Astrocyte of the cerebellum (primary cell): ENCODE measurements around the gene NSMF.

Experiments used
- DNase-seq: peaks from one replicate; pipeline ENCODE4 v3.0.0-alpha.2; 2011; ENCODE audit warnings: low read depth
- H3K4me3 ChIP-seq: 2 replicates; pipeline ENCODE4 v1.5.1; 2011; ENCODE audit warnings: mild to moderate bottlenecking, low read depth, low read length, moderate library complexity
- CTCF ChIP-seq: IDR thresholded peaks from 2 replicates; pipeline ENCODE4 v1.5.1; 2012; ENCODE audit warnings: low read length, low read depth, moderate library complexity, mild to moderate bottlenecking; ENCODE audit errors: missing control alignments
- in situ Hi-C: cut with HindIII; loops from 2 replicates; pipeline ENCODE4 v1.10.0; 2017; ENCODE audit warnings: low sequenced_read_pairs

NSMF gene

GRCh38 chr9:137427454-137428310, 31.5 kb downstream of the NSMF start:
- TF ChIP-seq CTCF, result no peak
- no peak for DNase-seq
- no peak overlapping the region for H3K4me3 ChIP-seq
- in situ Hi-C loops, result no loop called here

DNA sequence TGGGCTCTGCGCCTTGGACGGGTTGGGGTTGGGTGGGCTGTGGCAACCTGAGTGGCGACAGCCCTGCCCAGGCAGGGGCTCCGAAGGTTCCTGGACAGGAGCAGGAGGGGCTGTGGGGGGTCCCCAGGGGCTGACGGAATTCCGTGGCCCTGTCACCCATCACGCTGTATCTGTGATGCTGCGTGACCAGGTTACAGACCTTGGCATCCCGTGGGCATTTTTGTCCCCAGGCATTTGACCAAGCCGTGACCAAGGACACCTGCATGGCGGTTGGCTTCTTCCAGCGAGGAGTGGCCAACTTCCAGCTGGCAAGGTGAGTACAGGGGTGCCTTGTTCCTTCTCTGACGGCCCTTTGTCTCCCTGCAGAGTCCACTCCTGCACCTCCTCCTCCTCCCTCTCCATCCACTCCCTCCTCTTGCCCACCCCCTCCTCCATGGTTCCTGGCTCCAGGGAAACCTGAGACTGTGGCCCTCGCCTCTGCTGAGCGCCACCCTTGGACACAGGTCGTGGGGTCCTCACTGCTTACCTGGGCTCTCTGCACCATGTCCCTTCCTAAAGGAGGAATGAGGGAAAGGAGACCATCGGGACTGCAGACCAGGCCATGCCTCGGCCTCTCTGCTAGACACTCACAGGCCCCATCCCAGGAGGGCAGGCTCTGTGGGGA, 33.0 kb downstream of the NSMF start:
- in situ Hi-C loops, result no loop called here
- H3K4me3 ChIP-seq, result no peak overlapping the region
- DNase-seq, result no peak
- no peak for TF ChIP-seq CTCF

DNA sequence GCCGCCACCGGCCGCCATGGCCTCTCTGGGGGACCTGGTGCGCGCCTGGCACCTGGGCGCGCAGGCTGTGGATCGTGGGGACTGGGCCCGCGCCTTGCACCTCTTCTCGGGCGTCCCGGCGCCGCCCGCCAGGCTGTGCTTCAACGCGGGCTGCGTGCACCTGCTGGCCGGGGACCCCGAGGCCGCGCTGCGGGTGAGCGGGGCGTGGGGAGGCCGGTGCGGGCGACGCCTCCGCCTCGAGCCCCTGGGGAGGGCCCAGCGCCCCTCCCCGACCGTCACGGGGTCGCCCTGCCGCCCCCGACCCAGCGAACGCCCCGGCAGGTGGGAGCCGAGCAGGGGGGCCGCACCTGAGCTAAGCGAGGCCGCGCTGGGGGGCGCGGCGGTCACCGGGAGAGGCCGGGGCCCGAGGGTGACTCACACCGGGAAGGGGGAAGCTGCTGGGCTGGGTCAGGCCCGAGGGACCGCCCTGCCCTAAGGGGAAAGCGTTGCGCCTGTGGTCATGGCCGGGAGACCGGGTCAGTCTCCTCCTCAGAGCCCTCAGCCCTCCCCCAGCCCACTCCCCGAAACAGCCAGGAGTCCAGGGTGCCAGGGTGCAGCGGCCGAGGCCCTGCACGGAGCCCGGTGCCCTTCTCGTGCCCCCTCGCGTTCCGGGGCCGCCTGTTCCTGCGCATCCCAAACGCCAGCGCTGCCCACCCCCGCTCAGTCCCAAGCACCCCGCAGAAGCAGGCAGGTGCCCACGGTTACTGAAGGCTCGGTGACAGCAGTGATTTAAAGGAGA, 35.4 kb downstream of the NSMF start:
- peak overlapping the region; percentile 27 for H3K4me3 ChIP-seq
- in situ Hi-C loops, result no loop called here
- TF ChIP-seq CTCF, result no peak
- no peak for DNase-seq

DNA sequence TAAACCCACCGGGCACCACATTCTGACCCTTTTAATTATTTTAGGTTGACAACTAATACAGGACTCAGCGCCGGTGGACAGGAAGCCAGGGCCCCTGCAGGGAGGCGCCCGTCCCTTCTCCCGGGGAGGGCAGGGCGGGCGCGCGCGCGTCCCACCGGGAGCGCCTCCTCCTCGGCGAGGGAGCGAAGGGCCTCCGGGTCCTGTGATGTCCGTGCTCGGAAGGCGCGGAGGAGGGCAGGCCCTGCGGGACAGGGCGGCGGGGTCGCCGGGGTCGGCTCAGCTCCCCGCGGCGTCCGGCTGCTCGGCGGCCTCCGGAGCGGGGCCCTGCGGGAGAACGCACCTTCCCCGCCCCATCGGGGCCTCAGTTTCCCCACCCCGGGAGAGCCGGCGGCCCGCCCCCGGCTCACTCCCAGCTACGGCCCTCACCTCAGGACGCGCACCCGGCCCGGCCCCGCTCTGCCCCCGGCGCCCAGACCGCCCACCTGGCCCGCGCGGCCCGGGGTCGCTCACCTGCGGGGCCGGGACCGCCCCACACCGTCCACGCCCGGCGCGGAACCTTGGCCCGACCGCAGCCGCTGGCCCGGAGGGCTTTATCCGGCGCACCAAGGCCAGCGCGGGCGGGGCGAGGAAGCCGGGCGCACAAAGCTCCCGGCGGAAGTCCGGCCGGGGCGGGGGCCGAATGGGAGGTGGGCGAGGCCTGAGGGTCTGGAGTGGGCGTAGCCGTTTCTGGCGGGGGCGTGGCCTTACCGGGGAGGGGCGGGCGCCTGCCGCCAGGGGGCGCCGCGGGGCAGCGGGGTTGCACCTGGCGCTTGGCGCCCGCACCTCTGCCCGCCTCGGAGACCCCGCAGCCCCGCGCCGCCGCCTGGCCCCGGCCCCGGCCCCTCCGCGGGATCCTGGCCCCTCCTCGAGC, 36.3 kb downstream of the NSMF start, which contains the start of the genes EXD3 and NOXA1:
Gene EXD3 (minus strand): TSS at position 559 of the 910 bp plus-strand sequence. CDS start 27,805 bp downstream, outside the sequence.
Gene NOXA1 (plus strand): TSS at position 790 of the 910 bp plus-strand sequence. CDS start 137 bp downstream, outside the sequence.
- in situ Hi-C loops, result no loop called here
- TF ChIP-seq CTCF, result peak; percentile 52
- DNase-seq, result peak; percentile 70
- H3K4me3 ChIP-seq, result peak within 1 kb of the TSS; percentile 66

DNA sequence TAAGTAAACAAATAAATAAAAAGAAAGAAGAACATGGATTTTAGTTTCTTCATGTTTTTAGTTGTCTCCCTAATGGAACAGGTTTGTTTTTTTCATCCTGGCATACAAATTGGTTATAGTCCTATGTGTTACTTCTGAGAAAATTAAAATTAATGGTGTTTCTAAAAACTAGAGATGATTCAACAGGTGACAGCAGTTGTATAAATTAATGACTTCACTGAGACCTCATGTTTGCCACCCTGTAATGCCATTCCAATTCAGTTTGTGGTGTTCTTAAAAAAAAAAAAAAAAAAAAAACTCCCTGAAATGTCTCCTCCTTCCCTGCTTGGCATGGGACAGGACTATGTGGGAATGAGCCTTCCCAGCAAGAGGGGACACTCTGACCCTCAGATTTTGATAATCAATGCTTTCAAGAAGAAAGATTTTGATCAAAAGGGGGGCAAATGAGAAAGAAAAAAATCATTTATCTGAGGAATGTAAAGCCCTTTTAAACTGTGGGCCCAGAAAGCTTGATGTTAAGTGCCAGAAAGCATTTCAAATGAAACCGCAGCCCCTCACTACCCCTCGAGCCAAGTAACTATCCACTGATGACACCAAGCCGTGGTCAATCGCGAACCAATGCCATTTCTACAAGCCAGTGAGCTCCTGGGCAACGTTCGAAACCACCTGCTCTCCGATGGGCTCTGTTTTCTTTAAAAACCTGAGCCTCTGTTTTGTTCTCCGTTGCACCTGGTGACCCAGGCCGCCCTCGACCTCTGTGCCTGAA, 37.1 kb downstream of the NSMF start:
- no peak for DNase-seq
- in situ Hi-C loops, result no loop called here
- no peak for TF ChIP-seq CTCF
- peak overlapping the region; percentile 66 for H3K4me3 ChIP-seq
